ENCODE results near the gene SPTAN1.

SPTAN1 gene

GRCh38 chr9:128607642-128608350 is 55.4 kb downstream of the SPTAN1 start:
- peak; percentile 79 for DNase-seq

- DNase-seq: no peak
Measured at GRCh38 chr9:128610897-128611296, 58.5 kb downstream of the SPTAN1 start.

DNA sequence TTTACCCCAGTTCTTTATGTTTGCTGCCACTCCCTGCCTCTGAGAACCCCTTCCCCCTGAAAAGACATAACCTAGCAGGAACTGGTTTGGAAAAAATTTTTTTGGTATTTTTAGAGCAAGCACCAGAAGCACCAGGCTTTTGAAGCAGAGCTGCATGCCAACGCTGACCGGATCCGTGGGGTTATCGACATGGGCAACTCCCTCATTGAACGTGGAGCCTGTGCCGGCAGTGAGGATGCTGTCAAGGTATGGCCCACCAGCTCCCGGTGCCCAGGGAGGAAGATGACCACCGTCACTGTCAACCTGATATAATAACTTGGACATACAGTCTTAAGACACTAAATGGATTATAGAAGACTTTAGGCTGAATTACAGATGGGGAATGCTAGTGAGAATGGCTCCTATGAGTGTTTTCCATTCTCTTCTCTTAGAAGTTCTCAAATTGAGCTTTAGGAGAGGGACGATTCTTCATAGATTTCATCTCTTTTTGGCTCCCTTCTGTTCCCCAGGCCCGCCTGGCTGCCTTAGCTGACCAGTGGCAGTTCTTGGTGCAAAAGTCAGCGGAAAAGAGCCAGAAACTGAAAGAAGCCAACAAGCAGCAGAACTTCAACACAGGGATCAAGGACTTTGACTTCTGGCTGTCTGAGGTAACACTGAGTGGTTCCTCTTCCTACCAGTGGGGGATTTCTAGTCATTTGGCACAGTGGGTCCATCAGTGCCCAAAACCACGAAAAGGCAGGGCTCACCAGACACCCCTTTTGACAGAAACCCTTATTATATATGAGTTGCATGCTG is 59.4 kb downstream of the SPTAN1 start:
- no peak for DNase-seq

DNA sequence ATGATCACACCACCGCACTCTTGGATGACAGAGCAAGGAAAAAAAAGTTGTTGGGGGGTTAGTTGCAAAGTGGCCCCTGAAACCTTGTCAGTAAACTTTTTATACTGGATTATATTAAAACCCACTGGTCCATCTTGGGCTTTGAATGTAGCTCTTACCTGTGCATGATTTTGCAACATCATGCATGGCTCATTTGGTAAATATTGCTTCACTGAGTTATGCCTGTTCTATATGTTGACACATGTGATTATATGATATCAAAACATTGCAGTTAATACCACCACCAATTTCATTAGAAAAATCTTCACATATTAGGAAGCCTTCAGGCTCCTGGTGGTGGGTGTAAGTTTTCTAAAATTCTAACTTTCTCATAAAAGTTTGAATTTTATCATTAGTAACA is 62.3 kb downstream of the SPTAN1 start:
- DNase-seq: no peak

GRCh38 chr9:128615571-128615970 is 63.2 kb downstream of the SPTAN1 start:
- no peak for DNase-seq

GRCh38 chr9:128617943-128618342 is 65.6 kb downstream of the SPTAN1 start:
- no peak for DNase-seq

GRCh38 chr9:128619127-128619526 is 66.7 kb downstream of the SPTAN1 start:
- no peak for DNase-seq

DNA sequence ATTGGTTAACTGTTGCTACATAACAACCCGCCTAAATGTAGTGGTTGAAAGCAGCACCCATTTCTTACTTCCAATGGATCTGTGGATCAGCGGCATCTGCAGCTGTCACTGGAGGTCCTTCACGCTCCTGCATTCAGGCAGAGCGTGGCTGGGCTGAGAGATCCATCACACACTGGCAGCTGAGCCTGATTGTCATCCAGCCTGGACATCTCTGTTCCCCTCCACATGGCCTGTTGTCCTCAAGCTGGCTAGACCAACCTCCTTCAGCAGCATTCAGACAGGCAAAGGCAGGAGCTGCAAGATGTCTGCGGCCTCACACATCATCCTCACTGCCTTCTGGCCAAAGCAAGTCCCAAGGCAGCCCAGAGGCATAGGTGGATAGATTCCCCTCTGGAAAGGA is 67.4 kb downstream of the SPTAN1 start:
- no peak for DNase-seq

- no peak for DNase-seq
Measured at GRCh38 chr9:128621730-128622455, 69.5 kb downstream of the SPTAN1 start.

DNA sequence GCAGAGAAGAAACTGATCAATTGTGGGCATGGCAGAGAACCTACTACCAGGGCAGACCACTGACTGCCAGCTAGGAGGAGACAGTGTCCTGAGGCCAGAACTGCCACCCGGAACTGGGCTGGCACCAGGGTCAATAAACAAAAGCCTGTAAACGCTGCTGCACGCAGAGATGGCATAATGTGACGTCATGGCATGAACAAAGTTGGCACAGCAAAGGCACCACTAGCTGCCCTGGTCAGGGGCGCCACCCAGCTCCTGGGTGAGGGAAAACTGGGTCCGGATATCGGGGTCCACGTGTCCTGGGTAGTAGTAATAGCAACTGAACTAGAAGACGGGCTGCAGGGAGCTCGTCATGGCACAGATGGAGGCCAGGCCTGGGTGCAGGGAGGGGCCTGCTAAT is 72.2 kb downstream of the SPTAN1 start:
- no peak for DNase-seq

DNA sequence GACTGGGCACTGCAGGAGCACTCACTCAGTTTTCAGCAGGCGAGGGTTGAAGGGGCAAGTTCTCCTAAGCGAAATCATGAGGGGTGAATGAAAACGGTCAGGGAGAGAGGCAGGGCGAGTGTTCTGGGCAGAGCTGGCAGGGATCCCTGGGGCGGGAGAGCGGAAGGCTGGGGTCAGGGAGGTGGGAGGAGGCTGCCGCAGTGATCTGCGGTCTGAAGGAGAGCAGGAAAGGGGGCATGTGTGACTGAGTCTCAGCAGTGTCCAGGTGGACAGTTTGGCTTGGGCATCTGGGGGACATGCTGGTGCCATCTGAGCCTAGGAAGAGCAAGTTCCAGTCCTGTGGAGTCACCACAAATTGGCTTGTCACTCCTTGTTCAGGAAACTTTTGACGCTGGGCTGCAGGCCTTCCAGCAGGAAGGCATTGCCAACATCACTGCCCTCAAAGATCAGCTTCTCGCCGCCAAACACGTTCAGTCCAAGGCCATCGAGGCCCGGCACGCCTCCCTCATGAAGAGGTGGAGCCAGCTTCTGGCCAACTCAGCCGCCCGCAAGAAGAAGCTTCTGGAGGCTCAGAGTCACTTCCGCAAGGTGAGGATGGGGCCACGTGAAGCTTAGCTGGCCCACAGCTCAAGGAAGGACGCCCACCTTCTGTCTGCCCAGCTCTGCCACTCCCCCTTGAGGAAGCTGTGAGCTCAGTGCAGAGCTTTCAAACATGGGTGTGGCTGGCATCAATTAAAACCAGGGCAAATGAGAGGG is 73.2 kb downstream of the SPTAN1 start:
- no peak for DNase-seq

GRCh38 chr9:128626181-128626580 is 73.8 kb downstream of the SPTAN1 start:
- DNase-seq: no peak

DNA sequence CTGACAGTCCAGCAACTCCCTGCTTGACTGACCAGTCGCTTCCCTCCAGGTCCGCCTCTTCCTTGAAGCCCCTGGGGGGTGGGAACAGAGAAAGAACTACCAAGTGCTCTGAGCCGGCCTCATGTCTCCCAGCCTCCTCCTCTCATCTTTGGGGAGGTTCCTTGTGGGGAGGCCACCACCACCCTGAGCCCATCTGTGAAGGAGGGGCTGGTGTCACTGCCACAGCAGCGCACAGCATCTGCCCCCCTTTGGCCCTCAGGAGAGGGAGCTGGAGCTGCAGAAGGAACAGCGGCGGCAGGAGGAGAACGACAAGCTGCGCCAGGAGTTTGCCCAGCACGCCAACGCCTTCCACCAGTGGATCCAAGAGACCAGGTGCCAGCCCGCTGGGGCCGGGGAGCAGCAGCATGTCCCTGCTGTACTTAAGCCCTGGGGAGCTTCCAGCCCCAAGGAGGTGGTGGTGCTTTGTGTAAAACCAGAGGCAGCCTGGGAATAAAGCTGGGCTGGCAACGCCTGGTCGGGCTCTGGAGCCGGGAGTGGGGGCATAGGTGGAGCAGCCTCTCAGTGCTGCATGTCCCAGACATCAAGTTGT is 74.8 kb downstream of the SPTAN1 start:
- DNase-seq: no peak

- no peak for DNase-seq
Measured at GRCh38 chr9:128627906-128628305, 75.5 kb downstream of the SPTAN1 start.

DNA sequence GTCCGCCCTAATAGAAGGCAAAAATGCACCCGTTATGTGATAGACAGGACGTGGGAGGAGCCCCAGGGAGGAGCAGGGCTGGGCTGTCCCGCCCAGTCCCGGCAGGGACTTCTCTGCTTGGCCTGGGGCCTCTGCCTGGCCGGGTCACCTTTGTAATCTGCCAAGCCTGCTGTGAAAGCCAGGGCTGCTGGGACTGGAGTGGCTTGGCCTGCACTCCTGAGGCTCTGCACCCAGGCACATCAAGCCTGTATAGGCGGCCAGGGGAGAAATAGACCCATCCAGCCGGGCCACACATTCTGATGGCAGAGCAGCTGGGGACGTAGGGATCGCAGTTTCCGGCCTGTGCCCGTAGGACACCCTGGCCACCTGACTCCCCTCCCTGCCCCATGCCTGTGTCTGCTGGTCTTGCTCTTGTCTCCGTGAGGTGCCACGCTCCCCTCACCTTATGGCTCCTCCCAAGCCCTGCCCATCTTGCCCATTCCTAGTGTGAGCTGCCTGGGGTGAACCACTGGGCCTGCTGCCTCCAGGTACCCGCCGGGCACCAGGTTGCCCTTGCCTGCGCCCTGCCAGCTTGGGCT is 76.2 kb downstream of the SPTAN1 start:
- DNase-seq: no peak

DNA sequence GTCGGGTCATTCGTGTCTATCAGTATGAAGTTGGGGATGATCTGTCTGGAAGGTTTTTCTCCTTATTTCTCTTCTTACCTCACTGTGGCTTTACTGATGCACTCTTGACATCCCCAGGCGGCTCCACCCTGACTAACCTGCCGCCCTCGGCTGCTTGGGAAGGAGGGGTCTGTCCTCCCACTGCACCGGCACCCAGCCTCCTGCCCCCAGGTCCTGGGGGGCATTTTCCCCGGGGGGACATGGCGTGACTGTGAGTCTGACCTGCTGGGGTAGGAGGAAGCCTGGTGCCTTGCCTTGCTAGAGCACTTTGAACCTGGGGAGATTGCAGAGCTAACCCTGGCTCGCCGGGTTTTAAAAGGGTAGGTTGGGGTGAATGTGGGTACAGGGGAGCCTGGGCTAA is 76.7 kb downstream of the SPTAN1 start:
- DNase-seq: no peak

DNA sequence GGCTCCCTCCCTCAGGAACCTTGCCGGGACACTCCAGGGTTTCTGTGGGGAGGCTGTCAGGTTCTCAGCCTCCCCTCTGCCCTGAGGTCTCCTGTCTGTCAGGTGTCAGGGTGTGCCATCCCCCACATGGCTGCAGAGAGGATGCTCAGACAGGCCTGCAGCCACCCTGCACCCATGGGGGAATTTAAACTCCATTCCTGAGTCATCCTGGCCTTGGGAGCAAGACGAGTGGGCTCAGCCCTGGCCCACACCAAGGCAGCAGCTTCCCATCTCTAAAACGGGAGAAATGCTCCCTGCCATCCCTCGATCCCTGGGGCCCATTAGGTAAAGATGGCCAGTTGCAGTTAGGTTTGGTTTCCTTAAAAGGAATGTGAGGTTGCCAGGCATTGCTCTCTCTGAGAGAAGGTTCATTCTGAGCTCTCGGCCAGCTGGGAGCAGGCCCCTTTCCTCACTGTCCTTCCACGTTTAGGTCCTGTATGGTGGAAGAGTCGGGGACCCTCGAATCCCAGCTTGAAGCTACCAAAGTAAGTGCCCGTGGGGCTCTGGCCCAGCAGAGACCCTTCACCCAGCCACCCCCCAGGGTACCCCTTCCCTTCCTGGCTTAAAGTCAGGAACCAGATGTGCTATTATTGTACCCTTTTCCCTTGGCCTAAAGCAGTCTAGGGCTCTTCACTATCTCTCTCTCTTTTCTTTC is 77.6 kb downstream of the SPTAN1 start:
- DNase-seq: no peak

DNA sequence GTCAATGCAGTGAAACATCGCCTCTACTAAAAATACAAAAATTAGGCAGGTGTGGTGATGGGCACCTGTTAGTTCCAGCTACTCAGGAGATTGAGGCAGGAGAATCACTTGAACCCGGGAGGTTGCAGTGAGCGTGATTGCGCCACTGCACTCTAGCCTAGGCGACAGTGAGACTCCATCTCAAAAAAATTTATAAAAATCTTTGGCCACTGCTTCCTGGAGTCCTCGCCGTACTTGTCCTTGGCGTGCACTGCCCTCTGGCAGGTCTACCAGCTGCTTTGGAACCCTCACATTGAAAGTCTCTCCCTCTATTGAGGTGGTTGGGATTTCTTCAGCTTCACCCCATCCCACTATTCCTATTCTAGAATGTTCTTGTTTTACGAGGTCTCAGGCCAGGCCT is 79.2 kb downstream of the SPTAN1 start:
- DNase-seq: no peak

- no peak for DNase-seq
Measured at GRCh38 chr9:128632066-128632465, 79.7 kb downstream of the SPTAN1 start.

DNA sequence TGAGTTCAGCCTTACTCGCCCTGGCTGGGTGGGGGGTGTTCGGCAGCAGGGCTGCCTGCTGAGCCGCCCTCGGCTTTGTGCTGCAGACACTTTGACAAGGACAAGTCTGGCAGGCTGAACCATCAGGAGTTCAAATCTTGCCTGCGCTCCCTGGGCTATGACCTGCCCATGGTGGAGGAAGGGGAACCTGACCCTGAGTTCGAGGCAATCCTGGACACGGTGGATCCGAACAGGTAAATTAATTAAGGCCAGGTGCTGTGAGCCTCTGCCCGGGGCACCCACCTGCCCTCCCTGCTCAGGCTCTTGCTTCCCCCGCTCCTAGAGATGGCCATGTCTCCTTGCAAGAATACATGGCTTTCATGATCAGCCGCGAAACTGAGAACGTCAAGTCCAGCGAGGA is 80.1 kb downstream of the SPTAN1 start:
- DNase-seq: no peak

DNA sequence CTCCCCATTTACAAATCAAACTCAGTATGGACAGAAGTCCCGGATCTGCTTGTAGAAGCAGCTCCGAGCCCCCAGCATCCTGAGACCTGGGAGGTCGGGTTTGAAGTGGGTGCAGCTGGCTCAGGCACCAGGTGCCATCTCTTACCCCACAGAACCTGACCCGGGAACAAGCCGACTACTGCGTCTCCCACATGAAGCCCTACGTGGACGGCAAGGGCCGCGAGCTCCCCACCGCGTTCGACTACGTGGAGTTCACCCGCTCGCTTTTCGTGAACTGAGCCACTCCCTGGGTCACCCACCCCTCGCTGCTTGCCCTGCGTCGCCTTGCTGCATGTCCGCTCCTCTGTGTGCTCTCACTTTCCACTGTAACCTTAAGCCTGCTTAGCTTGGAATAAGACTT is 80.7 kb downstream of the SPTAN1 start:
- no peak for DNase-seq

DNA sequence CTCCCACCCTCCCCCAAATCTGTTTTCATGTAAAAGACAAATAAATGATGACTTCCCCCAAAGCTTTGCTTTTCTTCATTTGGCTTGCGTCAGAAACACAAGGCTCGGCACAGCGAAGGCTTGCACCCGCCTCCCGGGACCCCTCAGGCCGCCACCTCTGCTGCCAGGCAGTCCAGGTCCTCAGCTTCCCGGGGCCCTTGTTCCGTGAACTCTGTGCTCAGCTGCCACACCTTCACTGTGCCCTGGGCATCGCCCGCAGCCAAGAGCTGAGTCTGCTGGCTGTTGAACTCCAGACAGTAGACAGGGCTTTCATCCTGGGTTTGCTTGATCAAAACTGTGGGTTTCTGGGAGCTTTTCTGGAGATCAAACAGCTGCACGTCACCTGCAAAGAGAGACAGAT is 81.2 kb downstream of the SPTAN1 start:
- no peak for DNase-seq
